IMR-90 (cell line): ENCODE measurements around the gene PRKCB.

Experiments used
- MAZ ChIP-seq: IDR thresholded peaks from 2 replicates; pipeline ENCODE4 v1.6.1; 2012; ENCODE audit warnings: low read depth, mild to moderate bottlenecking, low read length, improper control_type of control experiment, moderate library complexity, borderline replicate concordance
- TF ChIP-seq, protein P1 (sequence below): conservative IDR thresholded peaks from 2 replicates; pipeline ENCODE4 v1.5.1; 2012; ENCODE audit warnings: mild to moderate bottlenecking, low read depth, low read length, improper control_type of control experiment

DNA sequence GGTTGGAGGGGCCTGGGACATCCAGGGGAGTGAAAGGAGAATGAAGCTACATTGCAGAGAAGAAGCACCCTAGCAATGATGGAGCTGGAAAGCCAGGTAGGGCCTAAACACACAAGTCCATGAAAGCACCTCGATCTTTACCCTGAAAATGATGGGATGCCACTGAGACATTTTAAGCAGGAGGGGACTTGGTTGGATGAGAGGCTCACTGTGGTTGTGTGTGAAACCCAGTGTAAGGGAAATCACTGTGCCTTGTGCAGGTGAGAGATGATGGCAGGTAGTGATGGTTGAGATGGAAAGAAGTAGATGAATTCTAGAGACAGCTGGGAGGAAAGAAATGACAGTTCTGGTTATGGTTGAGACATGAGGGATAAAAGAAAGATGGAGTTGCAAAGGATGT is 287.5 kb downstream of the PRKCB start:
- TF ChIP-seq, protein P1, sequence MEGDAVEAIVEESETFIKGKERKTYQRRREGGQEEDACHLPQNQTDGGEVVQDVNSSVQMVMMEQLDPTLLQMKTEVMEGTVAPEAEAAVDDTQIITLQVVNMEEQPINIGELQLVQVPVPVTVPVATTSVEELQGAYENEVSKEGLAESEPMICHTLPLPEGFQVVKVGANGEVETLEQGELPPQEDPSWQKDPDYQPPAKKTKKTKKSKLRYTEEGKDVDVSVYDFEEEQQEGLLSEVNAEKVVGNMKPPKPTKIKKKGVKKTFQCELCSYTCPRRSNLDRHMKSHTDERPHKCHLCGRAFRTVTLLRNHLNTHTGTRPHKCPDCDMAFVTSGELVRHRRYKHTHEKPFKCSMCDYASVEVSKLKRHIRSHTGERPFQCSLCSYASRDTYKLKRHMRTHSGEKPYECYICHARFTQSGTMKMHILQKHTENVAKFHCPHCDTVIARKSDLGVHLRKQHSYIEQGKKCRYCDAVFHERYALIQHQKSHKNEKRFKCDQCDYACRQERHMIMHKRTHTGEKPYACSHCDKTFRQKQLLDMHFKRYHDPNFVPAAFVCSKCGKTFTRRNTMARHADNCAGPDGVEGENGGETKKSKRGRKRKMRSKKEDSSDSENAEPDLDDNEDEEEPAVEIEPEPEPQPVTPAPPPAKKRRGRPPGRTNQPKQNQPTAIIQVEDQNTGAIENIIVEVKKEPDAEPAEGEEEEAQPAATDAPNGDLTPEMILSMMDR, result no peak
- no peak for TF ChIP-seq MAZ
